Pons (tissue), 1 donor: ENCODE results near the gene ATP2B3.
"Not testable (repeated sequence)": the region's sequence is repeated elsewhere in the genome, so short reads cannot be mapped to it uniquely, and the experiment has no call there.

ENCODE experiments used
- DNase-seq: peaks from one replicate; pipeline ENCODE4 v3.0.0-alpha.2; 2016; ENCODE audit warnings: low spot score

Gene ATP2B3

GRCh38 chrX:153595859-153596857 lies 78.7 kb downstream of the ATP2B3 start:
- no peak for DNase-seq

GRCh38 chrX:153596981-153597750 lies 79.7 kb downstream of the ATP2B3 start:
- no peak for DNase-seq

GRCh38 chrX:153598541-153599191 lies 81.2 kb downstream of the ATP2B3 start, which contains the start of gene CCNQ:
Gene CCNQ (minus strand): TSS chrX:153599139. CDS start chrX:153599073, 66 bp downstream.
- no peak for DNase-seq

- peak; percentile 81 for DNase-seq
Measured at GRCh38 chrX:153599192-153600031, 82.0 kb downstream of the ATP2B3 start.

GRCh38 chrX:153600032-153600373 lies 82.6 kb downstream of the ATP2B3 start:
- DNase-seq = no peak

GRCh38 chrX:153600921-153601320 lies 83.5 kb downstream of the ATP2B3 start:
- DNase-seq = no peak

GRCh38 chrX:153601511-153602110 lies 84.2 kb downstream of the ATP2B3 start:
- no peak for DNase-seq

- no peak for DNase-seq
Measured at GRCh38 chrX:153602601-153603000, 85.2 kb downstream of the ATP2B3 start.

GRCh38 chrX:153603131-153603656 lies 85.8 kb downstream of the ATP2B3 start:
- no peak for DNase-seq

GRCh38 chrX:153604666-153605380 lies 87.4 kb downstream of the ATP2B3 start:
- DNase-seq = not testable (repeated sequence)

- DNase-seq = no peak
Measured at GRCh38 chrX:153606503-153606902, 89.1 kb downstream of the ATP2B3 start.

GRCh38 chrX:153608376-153608775 lies 90.9 kb downstream of the ATP2B3 start:
- DNase-seq = no peak

- no peak for DNase-seq
Measured at GRCh38 chrX:153608806-153609205, 91.4 kb downstream of the ATP2B3 start.

- peak; percentile 47 for DNase-seq
Measured at GRCh38 chrX:153609917-153610835, 92.7 kb downstream of the ATP2B3 start.

GRCh38 chrX:153610836-153611213 lies 93.4 kb downstream of the ATP2B3 start:
- DNase-seq = no peak

GRCh38 chrX:153611298-153612095 lies 94.1 kb downstream of the ATP2B3 start:
- no peak for DNase-seq

- no peak for DNase-seq
Measured at GRCh38 chrX:153612413-153612812, 95.0 kb downstream of the ATP2B3 start.

GRCh38 chrX:153614818-153615217 lies 97.4 kb downstream of the ATP2B3 start:
- DNase-seq = no peak
